GM12801 (cell line): ENCODE data around the gene PSME3.

ENCODE experiments used
- CTCF ChIP-seq: IDR thresholded peaks from one replicate; pipeline ENCODE4 v1.5.1; 2011; ENCODE audit warnings: control low read depth; ENCODE audit not compliant: insufficient read length; ENCODE audit errors: extremely low read depth

The PSME3 gene

DNA sequence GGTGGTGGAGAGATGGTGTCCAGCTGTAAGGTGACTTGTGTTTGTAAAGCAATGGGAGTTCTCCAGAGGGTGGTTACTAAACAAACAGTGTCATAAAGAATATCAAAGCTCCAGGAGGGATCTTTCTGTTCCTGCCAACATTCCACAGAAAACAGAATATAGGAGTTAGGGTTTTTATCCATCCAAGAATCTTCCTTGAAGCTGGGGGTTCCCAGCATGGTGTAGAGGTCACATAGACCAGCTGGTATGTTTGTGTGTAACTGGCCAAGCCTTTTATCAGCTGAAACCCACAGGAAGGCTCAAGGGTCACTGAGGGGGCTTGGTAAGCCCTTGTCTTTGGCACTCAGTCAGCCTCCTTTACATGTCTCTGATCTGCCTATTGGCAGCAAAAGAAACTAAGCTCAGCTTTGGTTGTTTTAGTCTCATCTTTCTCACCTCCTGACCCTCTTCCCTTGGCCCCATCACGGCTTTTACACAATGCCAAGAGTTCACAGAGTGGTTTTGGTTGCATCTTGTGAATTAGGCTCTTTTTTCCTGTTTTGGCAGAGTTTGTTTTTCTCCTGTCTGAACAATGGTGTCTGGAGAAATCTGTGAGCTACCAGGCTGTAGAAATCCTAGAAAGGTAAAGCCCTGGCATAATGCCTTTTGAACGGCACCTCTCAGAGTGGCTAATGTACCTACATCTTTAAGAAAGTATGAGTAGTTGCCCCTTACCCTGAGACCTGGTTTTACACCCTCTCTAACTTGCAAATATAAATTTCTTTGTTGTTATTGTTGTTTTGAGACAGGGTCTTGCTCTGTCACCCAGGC, 29.9 kb upstream of the PSME3 start:
- TF ChIP-seq CTCF, result no peak

DNA sequence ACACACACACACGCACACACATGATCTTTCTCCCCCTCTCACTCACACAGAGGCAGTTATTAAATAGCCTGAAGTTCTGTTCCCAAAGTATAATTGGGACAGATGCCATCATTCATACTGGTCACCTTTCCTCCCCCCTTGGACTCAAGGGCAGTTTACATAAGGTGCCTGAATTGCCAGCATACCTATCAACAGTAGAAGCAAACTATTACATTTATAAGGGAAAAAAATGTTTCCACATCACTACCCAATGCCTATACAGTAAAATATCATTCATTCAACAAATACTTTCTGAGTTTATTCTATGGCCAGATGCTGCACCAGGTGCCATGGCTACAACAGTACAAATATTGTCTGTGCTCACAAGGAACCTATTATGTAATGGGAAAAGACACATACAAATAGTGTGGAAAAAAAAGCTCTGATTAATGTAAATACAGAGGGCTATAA, 28.3 kb upstream of the PSME3 start:
- TF ChIP-seq CTCF, result no peak

GRCh38 chr17:42806249-42806648, 26.9 kb upstream of the PSME3 start:
- TF ChIP-seq CTCF, result no peak

GRCh38 chr17:42809250-42809649, 23.9 kb upstream of the PSME3 start:
- TF ChIP-seq CTCF, result no peak

- TF ChIP-seq CTCF, result no peak
Observed at GRCh38 chr17:42814633-42815399, 18.4 kb upstream of the PSME3 start.

DNA sequence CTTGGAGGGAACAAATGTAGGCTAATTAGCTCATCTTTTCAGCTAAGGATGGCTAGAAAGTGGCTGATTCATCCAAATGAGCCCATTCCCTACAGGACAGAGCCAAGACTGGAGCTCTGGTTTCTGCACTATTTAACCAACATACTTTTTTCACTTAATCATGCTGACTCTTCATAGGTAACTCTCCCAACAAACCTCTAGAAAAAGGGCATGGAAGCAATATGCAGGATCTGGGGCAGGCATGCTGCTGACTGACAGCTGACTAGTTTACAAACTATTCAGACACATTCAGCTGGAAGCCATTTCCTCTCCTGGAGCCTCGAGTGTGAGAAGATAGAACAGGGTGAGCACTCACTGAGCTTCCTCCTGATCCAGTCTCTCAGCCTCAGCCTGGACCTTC, 15.3 kb upstream of the PSME3 start:
- no peak for TF ChIP-seq CTCF

GRCh38 chr17:42818379-42818778, 14.8 kb upstream of the PSME3 start:
- TF ChIP-seq CTCF, result no peak
